GM18519 (cell line): Measurements from ENCODE around the gene ASB13.

Experiments
- ATAC-seq: cut with Tn5 transposase; IDR thresholded peaks from one replicate; pipeline ENCODE4 v1.9.1; 2021; ENCODE audit warnings: mild to moderate bottlenecking, moderate library complexity; ENCODE audit not compliant: unreplicated experiment, low FRiP score

The ASB13 gene

DNA sequence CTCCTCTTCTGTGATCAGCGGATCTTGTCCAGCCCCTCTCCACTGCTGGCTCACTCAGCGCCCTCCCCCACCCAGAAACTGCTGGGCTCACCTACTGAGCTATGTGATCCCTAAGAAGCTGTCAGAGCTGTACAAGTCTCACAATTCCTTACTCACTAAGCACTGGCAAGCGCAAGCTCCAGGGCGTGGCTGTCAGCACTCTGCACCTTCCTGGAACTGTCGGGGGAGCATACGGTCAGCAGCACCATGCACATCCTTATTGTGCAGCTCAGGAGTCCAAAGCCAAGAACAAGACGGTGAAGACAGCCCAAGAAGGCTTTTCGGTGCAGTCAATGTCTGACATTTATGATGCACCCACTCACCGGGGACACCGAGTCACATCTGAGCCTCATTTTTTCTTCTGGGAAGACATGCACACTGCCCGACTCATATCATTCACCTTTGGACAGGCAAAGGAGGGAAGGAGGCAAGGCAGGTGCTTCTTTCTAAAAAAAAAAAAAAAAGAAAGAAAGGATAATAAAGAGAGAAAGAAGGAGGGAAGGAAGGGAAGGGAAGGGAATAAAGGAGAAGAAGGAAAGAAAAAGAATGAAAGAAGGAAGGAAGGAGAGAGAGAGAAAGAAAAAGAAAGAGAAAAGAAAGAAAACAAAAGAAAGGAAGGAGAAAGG is 56.3 kb downstream of the ASB13 start:
- no peak for ATAC-seq

DNA sequence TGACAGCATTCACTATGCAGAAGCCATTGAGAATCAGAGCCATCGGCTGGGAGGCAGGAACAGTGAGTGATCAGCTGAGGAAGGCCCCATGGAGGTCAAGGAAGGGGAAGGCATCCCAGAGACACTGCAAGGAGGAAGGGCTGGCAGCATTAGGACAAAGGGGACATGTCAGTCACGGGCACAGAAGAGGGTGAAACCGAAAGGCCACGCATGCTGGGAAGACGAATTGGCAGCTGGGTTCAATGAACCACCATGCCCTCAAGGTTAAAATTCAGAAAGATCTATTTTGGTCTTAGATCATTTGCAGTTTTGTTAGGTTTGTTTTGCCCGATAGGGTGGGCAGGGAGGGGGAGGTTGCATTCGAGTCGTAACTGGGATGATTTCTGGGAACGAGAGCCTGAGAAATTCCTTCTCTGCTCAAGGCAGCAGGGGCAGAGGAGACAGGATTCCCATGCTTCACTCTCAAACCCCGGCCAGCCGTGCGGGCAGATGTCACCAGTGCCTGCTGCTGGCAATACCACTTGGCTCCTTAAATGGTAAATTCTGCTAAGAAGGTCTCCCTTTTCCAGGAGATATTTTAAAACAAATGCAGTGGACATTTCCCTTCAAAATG is 57.7 kb downstream of the ASB13 start:
- ATAC-seq, result no peak

DNA sequence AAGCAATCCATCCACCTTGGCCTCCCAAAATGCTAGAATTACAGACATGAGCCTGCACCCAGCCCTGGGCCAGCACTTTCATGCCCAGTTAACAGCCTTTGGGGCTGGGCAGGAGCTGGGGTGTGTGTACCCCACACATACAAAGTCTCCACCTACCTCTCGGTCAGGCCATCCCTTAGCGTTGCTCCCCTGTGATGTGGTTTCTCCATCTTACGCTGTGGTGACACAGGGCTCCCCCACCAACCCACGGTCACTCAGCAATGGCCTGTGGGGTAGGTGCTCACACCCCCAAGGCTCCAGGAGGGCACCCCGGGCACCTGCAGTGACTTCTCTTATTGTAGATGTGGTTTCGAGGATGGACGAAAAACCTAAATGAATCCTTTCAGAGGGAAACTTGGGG is 58.8 kb downstream of the ASB13 start:
- no peak for ATAC-seq

DNA sequence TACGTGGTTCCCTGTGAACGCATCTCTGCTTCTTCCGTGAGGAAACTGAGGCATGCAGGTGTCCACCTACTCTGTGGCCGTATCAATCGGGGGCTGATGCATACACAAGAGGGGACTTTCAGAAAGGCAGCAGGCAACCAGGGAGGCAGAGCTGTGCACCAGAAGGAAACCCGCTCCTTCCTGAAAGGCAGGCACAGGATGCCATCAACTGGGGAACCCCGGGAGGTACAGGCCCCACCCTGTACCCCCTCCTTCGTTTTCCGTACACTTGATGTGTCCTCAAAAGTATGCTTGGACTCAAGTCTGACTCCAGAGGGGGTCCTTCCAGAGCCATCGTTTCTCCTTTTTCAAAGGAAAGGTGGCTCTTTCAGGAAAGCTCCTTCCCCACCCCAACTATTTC is 59.5 kb downstream of the ASB13 start:
- no peak for ATAC-seq

DNA sequence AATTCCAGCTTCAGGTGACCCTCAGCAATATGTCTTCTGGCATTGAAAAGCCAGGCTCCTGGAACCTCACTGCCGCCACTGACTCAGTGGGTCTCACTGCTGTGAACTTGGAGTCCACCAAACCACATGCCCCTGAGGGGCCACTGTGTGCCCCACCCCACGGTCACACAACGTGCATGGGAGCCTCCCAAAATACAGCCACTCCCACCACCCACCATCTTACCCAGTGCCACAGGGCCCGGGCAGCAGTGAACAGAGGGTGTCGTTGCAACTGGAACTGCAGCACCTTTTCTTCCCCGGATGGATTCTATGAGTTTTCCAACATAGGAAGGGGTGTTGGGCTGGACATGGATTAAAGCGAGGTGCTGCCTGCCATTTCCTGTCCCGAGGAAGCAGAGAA is 60.1 kb downstream of the ASB13 start:
- no peak for ATAC-seq

DNA sequence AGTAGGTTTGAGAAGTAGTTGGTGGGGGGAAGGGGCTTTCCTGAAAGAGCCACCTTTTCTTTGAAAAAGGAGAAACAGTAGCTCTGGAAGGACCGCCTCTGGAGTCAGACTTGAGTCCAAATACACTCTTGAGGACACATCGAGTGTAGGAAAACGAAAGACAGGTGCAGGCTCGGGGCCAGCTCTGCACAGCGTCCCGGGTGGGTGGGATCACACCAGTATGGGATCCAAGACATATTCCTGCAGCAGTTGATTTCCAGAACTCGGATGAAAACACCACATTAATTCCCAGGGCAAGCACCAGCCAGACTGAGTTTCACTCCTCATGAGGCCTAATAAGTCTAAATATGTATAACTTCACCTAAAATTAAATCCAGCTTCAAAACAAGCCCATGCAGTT is 61.4 kb downstream of the ASB13 start:
- no peak for ATAC-seq

DNA sequence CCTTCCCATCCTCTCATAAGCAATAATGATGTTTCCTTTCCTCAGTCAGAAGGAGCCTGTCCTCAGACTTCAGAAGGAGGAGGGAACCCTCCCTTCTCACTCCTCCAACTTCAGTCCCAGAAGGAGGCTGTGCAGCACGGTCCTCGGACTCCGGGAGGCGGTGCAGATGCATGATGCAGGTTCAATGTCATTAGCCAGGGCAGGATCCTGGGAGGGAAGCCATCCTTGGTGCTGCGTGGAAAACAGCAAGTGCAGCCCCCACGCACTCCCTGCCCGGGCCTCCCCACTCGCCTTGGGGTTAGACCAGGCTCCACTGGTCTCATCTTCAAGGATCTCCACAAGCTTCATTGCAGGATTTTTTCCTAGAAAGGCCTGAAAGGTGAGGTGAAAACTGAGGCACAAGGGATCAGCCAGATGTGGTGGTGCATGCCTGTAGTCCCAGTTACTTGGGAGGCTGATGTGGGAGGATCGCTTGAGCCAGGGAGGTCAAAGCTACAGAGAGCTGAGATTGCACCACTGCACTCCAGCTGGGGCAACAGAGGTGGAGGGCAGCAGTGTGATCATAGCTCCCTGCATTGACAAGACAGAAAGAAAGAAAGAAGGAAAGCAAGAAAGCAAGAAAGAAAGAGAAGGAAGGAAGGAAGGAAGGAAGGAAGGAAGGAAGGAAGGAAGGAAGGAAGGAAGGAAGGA is 62.0 kb downstream of the ASB13 start:
- ATAC-seq, result no peak

DNA sequence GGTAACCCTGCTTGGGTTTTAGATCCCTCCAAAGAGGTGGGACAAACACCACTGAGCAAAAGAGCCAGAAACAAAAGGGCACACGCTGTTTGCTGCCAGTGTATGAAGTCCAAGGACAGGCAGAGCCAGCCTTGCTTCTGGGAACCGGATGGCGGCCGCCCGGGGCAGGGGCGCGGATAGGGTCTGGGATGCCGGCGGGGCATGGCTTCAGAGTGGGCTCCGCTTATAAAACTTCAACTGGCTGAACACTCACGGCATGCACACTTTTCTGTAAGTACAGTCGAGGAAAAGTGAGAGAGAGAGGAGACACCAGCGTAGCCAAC is 62.6 kb downstream of the ASB13 start:
- no peak for ATAC-seq

DNA sequence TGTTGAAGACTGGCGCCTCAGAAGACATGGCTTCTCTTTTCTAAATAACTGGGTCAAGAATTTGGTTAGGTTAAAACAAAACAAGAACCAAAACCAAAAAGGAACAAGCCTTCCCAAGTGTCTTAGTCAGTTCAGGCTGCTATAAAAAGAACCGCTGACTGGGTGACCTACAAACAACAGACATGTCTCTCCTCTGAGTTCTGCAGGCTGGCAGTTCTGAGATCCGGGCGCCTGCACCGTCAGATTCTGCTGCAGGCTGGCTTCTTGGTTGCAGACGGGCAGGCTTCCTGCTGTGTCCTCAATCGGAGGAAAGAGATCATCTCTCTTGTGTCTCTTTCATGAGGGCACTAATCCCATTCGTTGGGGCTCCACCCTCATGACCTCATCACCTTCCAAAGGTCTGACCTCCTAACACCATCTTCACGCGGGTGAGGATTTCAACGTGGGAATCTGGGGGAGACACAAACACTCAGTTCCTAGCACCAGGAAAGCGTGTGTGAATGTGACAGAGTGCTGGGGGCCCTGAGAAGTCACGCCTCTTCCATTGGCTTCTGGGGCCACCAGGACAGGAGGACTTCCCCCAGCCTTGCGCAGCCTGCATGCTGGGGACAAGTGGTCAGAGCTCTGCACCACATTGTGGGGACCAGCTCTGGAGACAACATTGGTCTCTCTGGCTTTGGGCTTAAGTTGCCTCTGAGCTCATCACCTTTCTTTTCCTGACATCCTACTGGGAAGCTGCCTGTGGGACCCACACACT is 63.1 kb downstream of the ASB13 start:
- ATAC-seq, result no peak

DNA sequence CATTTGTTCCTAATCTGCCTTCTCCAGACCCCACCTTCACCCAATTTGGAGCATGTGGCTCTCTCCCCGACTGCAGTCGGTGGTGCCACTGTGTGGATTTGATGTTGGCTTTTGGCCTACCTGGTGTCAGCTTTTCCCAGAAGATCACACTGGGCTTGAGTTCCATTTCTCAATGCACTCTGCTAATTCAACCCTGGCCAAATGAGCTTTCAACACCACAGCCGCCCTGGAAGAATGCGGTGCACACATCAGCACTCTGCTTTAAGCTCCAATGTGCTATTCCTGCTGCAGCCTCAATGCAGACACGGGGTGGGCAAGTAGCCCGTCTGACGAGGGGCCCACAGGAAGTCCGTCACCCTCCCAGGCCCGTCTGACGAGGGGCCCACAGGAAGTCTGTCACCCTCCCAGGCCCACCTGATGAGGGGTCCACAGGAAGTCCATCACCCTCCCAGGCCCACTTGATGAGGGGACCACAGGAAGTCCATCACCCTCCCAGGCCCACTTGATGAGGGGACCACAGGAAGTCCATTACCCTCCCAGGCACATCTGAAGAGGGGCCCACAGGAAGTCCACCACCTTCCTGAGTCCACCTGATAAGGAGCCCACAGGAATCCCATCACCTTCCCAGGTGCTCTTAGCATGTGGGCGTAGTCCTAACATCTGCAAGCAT is 64.4 kb downstream of the ASB13 start:
- no peak for ATAC-seq

DNA sequence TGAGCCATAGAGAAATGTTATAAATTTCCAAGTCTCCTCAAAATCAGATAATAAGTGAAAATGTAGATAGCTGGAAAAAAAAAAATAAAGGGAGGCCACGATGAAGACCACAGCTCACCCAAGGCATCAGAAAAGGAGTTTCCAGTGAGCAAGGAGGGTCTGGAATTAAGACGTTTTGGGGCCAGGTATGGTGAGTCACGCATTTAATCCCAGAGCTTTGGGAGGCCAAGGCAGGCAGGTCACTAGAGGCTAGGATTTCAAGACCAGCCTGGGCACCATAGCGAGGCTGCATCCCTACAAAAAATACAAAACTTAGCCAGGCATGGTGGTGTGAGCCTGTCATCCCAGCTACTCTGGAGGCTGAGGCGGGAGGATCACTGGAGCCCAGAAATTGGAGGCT is 65.5 kb downstream of the ASB13 start:
- no peak for ATAC-seq

DNA sequence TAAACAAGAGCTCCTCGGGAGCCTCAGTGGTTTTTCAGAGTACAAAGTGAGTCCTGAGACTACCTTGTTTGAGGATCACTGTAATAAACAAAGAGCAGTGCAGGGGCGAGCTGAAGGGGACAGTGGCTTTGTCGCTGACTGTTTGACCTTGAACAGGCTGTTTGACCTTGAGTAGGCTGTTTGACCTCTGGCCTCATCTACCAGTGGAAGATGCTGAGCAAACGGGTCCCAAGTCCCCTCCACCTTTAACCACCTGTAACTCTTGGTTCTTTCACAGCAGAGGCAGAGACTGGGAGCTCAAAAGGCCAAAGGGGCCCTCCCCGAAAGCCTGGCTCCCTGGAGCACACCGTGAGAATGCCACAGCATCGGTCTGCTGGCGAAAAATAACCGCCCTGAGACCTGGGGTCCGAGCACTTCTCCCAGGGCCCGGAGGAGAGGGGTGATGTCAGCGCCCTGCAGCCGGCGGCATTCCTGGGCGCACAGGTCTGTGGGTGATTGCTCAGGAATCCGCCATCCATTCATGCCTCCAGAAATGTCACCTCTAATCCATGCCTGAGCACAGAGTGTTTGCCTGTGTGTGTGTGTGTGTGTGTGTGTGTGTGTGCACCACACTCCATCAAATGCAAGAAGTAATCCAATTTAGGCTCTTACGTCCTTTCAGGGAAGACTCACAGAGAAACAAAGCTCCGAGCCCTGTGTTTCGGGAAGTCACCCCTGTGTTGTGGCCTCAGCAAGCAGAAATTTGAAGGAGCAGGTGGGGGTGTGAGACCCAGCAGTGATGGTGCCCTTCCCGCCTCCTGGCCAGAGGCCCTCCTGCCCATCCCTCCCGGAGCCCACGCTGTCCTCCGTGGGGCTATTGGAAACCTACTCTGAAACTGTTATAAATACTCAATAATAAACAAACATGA is 66.5 kb downstream of the ASB13 start:
- no peak for ATAC-seq

DNA sequence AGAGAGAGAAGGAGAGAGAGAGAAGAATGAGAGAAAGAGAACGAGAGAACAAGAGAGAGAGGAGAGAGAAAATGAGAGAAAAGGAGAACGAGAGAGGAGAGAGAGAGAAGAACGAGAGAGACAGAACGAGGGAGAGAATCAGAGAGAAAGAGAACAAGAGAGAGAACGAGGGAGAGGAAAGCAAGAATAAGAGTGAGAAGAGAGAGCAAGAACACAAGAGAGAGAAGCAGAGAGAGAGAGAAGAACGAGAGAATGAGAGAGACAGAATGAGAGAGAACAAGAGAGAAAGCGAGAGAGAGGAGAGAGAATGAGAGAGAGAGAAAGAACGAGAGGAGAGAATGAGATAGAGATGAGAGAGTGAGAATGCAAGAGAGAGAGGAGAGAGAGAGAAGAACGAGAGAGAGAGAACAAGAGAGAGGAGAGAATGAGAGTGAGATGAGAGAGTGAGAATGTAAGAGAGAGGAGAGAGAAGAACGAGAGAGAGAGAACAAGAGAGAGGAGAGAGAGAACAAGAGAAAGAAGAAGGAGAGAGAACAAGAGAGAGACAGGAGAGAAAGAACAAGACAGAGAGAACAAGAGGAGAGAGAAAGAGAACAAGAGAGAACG is 68.2 kb downstream of the ASB13 start:
- no peak for ATAC-seq

DNA sequence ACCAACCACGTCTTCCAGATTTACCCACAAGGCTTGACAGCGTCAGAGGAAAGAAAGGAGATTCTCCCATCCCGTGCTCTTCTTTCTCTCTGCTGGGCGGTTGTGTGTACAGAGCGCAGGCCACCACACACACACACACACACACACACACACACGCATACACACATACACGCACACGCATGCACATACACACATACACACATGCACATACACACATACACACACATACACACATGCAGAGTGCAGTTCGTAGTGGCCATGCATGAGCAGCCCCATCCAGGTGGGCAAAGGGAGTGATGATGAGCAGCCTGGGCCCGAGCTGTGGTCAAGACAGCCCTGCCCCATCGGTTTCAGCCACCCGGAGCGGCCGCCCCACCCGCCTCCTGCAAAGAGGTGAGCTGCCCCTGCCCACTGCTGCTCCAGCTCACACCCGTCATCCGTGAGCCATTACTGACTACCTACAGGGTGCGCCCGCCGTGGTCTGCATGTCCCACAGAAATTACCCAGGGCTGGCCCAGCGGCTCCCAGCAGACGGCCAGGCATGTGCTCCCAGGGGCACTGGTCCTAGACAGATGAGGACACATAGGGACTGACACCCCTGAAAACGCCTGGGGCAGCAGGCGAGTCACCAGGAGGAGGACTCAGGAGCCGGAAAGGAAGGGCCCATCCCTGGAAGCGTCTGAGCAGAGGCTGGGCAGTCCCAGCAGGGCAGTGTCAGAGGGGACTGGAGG is 69.6 kb downstream of the ASB13 start:
- no peak for ATAC-seq

DNA sequence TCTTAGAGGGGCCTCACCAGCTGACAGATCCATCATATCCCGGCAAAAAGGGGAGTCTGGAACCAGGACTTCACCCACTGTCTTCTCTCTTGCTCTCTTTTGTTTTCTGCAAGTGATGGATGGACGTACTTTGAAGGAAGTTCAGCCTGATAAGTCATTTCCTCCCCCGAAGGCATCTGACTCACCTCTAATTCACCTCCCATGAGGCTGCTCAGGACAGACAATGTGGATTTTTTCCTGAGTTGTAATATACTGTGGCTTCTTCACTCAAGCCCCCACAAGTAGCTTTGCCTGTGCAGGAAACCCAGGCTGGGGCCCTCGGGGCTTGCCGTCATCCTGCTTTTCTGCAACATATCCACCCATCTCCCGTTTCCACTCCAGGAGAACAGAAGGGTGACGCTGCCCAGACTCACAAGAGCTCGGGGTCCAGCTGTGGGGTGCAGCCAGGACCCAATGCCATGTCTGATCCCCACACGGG is 70.4 kb downstream of the ASB13 start:
- no peak for ATAC-seq

DNA sequence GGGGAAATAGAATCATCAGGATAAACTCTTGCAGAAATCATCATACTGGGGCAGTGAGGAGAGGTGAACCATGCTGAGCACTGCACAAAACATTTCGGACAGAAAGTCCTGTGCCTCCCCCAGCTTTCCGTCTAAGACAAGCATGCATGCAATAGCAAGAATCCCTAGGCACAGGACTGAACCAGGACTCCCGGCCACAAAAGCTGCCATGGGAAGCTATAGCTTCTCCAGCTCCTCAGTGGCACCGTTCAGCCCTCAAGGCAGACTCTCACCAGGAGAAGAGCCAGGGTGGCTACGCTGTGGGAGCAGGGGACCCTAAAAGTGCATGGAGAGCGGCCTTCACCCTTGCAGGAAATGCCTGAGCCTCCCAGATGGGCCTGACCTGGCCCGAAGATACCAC is 70.8 kb downstream of the ASB13 start:
- ATAC-seq, result no peak

DNA sequence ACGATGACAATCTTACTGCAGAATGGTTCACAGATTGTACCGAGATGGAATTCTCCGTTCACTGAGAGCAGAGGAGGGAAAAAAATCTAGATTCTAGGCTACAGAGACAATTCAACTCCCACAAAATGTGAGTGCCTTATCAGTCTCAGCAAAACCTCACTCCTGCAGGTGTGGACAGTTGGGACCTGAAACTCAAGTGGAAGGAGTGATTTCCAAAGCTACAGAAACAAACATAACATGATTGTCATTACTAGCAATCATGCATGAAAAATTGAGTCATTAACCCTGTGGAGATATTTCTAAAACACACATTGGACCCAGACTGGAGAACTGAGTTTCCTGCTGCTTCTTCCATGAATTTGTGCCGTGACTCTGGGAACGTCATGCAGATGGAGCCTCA is 71.3 kb downstream of the ASB13 start:
- no peak for ATAC-seq

DNA sequence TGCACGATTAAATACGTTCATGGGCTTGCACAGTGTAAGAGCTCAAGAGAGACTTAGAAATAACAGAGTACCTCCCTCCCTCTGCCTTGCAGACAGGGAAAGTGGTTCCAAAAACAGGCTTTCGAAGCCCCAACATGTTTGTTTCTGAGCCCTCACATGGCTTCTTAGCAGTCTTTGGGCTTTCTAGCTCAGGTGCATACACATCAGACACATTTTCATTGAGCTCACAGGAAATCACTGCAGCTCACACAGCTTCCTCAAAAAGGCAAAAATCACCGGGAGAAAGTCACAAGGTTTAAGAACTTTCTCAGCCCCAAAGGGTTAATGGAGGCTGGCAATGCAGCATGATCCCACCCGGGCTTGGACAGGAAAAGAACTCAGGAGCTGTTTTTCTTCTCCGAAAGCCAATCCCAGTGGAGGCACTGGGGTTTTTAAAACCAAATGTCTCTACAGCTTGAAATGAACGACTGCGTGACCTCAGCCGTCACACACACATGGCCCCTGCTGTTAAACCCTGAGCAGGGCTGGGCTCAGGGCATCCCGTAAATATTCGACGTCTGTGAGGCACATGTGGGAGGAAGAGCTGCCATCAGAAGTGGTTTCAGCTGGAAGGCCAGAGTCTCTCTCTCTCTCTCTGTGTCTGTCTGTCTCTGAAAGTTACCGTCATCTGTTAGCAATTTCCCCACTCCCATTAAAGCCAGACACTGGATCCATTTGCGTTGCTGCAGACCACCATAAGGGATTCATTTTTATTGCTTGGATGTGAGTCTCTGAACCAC is 71.9 kb downstream of the ASB13 start:
- no peak for ATAC-seq
